GM23338 (cell line): ENCODE data around the gene NAALADL2. TPM values are rescaled to one million over a fixed set of nuclear protein-coding genes. Genes with fewer than 3 reads are reported as not detected.

Source experiments
- ATAC-seq: fragments of 200-7000 bp; cut with Tn5 transposase; 3 replicates; pipeline ENCODE4 v1.9.1; 2020
- DNase-seq: peaks from one replicate; pipeline ENCODE4 v3.0.0-alpha.2; 2015; ENCODE audit warnings: low spot score
- H2AFZ ChIP-seq: fragments of 200-600 bp; sonication (generic); 2 replicates; pipeline ENCODE4 v1.8.0; 2016; ENCODE audit warnings: antibody characterized with exemption, mild to moderate bottlenecking, moderate library complexity
- H3F3A ChIP-seq: fragments of 200-600 bp; sonication (generic); replicated peaks from 2 replicates; pipeline ENCODE4 v1.8.0; 2017; ENCODE audit warnings: antibody characterized with exemption, mixed run types, low read depth
- H3K27ac ChIP-seq: fragments of 200-600 bp; sonication (generic); 2 replicates; pipeline ENCODE4 v1.6.1; 2016; ENCODE audit warnings: low read depth
- H3K27me3 ChIP-seq: fragments of 200-600 bp; sonication (generic); 2 replicates; pipeline ENCODE4 v1.8.0; 2016; ENCODE audit warnings: mild to moderate bottlenecking, mixed run types, moderate library complexity; ENCODE audit not compliant: insufficient read depth
- H3K36me3 ChIP-seq: fragments of 200-600 bp; sonication (generic); 2 replicates; pipeline ENCODE4 v1.8.0; 2016; ENCODE audit warnings: mild to moderate bottlenecking; ENCODE audit not compliant: insufficient read depth
- H3K4me1 ChIP-seq: fragments of 200-600 bp; sonication (generic); 2 replicates; pipeline ENCODE4 v1.8.0; 2016; ENCODE audit warnings: mild to moderate bottlenecking, moderate library complexity; ENCODE audit not compliant: insufficient read depth
- H3K4me2 ChIP-seq: fragments of 200-600 bp; sonication (generic); 2 replicates; pipeline ENCODE4 v1.7.1; 2017; ENCODE audit warnings: mixed run types
- H3K4me3 ChIP-seq: fragments of 200-600 bp; sonication (generic); 2 replicates; pipeline ENCODE4 v1.6.1; 2016; ENCODE audit warnings: mixed run types
- H3K79me2 ChIP-seq: fragments of 200-600 bp; sonication (generic); replicated peaks from 2 replicates; pipeline ENCODE4 v1.8.0; 2017; ENCODE audit warnings: mild to moderate bottlenecking; ENCODE audit not compliant: insufficient read depth
- H3K9me2 ChIP-seq: fragments of 200-600 bp; sonication (generic); 2 replicates; pipeline ENCODE4 v1.8.0; 2017; ENCODE audit not compliant: insufficient read depth
- H4K20me1 ChIP-seq: fragments of 200-600 bp; sonication (generic); replicated peaks from 2 replicates; pipeline ENCODE4 v1.8.0; 2017; ENCODE audit warnings: mild to moderate bottlenecking; ENCODE audit not compliant: insufficient read depth
- H3K27ac Mint-ChIP-seq: 2 replicates; pipeline ENCODE4 v1.8.0; 2020; ENCODE audit warnings: inconsistent platforms, mild to moderate bottlenecking, moderate library complexity, mixed read lengths
- H3K27me3 Mint-ChIP-seq: 3 replicates; pipeline ENCODE4 v1.8.0; 2022; ENCODE audit warnings: low read depth, mild to moderate bottlenecking, moderate library complexity, mixed read lengths, inconsistent platforms; ENCODE audit not compliant: insufficient read depth, poor library complexity
- H3K36me3 Mint-ChIP-seq: 3 replicates; pipeline ENCODE4 v1.8.0; 2021; ENCODE audit warnings: low read depth, mild to moderate bottlenecking, inconsistent platforms, moderate library complexity, mixed read lengths
- H3K4me1 Mint-ChIP-seq: 3 replicates; pipeline ENCODE4 v1.8.0; 2020; ENCODE audit warnings: mild to moderate bottlenecking, inconsistent platforms, mixed read lengths
- H3K4me3 Mint-ChIP-seq: 3 replicates; pipeline ENCODE4 v1.8.0; 2021; ENCODE audit warnings: moderate library complexity, mild to moderate bottlenecking, inconsistent platforms, mixed read lengths
- H3K9me3 Mint-ChIP-seq: 3 replicates; pipeline ENCODE4 v1.8.0; 2020; ENCODE audit warnings: moderate library complexity, mild to moderate bottlenecking, inconsistent platforms, mixed read lengths
- CTCF ChIP-seq, 2 experiments: fragments of 200-600 bp in 1 of 2; sonication (generic) in 1 of 2; conservative IDR thresholded peaks; 2 replicates each; pipeline versions ENCODE4 v1.5.1 to v1.6.1; 2016 to 2017; ENCODE audit warnings: antibody characterized with exemption in 2 of 2, low read depth in 2 of 2, mild to moderate bottlenecking in 2 of 2, moderate library complexity in 1 of 2
- EZH2 ChIP-seq: fragments of 200-600 bp; sonication (generic); IDR thresholded peaks from one replicate; pipeline ENCODE4 v1.8.0; 2017; ENCODE audit warnings: antibody characterized with exemption, mild to moderate bottlenecking, low read depth; ENCODE audit not compliant: unreplicated experiment
- EZH2phosphoT487 ChIP-seq: fragments of 200-600 bp; sonication (generic); IDR thresholded peaks from one replicate; pipeline ENCODE4 v1.8.1; 2018; ENCODE audit warnings: antibody characterized with exemption; ENCODE audit not compliant: unreplicated experiment
- JUNB ChIP-seq: IDR thresholded peaks from one replicate; pipeline ENCODE4 v1.6.1; 2016; ENCODE audit warnings: antibody characterized with exemption; ENCODE audit not compliant: unreplicated experiment
- NANOG ChIP-seq: IDR thresholded peaks from 2 replicates; pipeline ENCODE4 v1.6.1; 2016; ENCODE audit warnings: antibody characterized with exemption, borderline replicate concordance
- POLR2AphosphoS5 ChIP-seq: IDR thresholded peaks from 2 replicates; pipeline ENCODE4 v1.6.1; 2016; ENCODE audit warnings: antibody characterized with exemption, low read depth
- REST ChIP-seq: IDR thresholded peaks from one replicate; pipeline ENCODE4 v1.6.1; 2018; ENCODE audit warnings: antibody characterized with exemption; ENCODE audit not compliant: unreplicated experiment
- STAT1 ChIP-seq: IDR thresholded peaks from one replicate; pipeline ENCODE4 v1.6.1; 2016; ENCODE audit warnings: antibody characterized with exemption; ENCODE audit not compliant: unreplicated experiment
- ZNF331 ChIP-seq: fragments of 250-450 bp; sonication (Bioruptor Pico); IDR thresholded peaks from 2 replicates; pipeline ENCODE4 v1.5.0; 2020; ENCODE audit warnings: low read depth, mild to moderate bottlenecking, moderate library complexity
- polyA plus RNA-seq: library from polyadenylated mRNA; unstranded; fragments of >200 nt; fragmentation: Nextera tagmentation; extraction: Ambion mirVana; gene quantifications from 2 replicates; pipeline ENCODE4 v1.2.1, GENCODE V29; 2016
- total RNA-seq: library from RNA; depleted of rRNA; stranded (reverse); fragments of >200 nt; shearing (Covaris generic); gene quantifications from 2 replicates; pipeline ENCODE4 v1.2.3, GENCODE V29; 2014
- TF ChIP-seq, protein P1 (sequence below): fragments of 250-450 bp; sonication (Bioruptor Pico); IDR thresholded peaks from 2 replicates; pipeline ENCODE4 v1.5.0; 2020; ENCODE audit warnings: mild to moderate bottlenecking, moderate library complexity
- TF ChIP-seq, protein P2 (sequence below): IDR thresholded peaks from 2 replicates; pipeline ENCODE4 v1.6.1; 2016; ENCODE audit warnings: antibody characterized with exemption

Gene NAALADL2
- total and polyA plus RNA-seq, 2 experiments from 2014 or later, result 1.6 to 2.6 TPM

GRCh38 chr3:175640958-175641357 lies 781.8 kb downstream of the NAALADL2 start:
- DNase-seq, result no peak
- no peaks in the 10 kb centered on the region; the same call in 1 of the 2 replicates for H3K9me2 ChIP-seq

More at GRCh38 chr3:175640958-175641357, 781.8 kb downstream of the NAALADL2 start:
- no peaks in the 10 kb centered on the region for H3K36me3 Mint-ChIP-seq
- TF ChIP-seq ZNF331 (CRISPR knock-in tag), result no peak
- TF ChIP-seq CTCF (conservative IDR thresholded peaks at IDR 0.05; ENCODE audit: low read depth in 2 of 2), result no peak
- no peak for TF ChIP-seq EZH2
- TF ChIP-seq POLR2AphosphoS5, result no peak
- TF ChIP-seq, protein P1, sequence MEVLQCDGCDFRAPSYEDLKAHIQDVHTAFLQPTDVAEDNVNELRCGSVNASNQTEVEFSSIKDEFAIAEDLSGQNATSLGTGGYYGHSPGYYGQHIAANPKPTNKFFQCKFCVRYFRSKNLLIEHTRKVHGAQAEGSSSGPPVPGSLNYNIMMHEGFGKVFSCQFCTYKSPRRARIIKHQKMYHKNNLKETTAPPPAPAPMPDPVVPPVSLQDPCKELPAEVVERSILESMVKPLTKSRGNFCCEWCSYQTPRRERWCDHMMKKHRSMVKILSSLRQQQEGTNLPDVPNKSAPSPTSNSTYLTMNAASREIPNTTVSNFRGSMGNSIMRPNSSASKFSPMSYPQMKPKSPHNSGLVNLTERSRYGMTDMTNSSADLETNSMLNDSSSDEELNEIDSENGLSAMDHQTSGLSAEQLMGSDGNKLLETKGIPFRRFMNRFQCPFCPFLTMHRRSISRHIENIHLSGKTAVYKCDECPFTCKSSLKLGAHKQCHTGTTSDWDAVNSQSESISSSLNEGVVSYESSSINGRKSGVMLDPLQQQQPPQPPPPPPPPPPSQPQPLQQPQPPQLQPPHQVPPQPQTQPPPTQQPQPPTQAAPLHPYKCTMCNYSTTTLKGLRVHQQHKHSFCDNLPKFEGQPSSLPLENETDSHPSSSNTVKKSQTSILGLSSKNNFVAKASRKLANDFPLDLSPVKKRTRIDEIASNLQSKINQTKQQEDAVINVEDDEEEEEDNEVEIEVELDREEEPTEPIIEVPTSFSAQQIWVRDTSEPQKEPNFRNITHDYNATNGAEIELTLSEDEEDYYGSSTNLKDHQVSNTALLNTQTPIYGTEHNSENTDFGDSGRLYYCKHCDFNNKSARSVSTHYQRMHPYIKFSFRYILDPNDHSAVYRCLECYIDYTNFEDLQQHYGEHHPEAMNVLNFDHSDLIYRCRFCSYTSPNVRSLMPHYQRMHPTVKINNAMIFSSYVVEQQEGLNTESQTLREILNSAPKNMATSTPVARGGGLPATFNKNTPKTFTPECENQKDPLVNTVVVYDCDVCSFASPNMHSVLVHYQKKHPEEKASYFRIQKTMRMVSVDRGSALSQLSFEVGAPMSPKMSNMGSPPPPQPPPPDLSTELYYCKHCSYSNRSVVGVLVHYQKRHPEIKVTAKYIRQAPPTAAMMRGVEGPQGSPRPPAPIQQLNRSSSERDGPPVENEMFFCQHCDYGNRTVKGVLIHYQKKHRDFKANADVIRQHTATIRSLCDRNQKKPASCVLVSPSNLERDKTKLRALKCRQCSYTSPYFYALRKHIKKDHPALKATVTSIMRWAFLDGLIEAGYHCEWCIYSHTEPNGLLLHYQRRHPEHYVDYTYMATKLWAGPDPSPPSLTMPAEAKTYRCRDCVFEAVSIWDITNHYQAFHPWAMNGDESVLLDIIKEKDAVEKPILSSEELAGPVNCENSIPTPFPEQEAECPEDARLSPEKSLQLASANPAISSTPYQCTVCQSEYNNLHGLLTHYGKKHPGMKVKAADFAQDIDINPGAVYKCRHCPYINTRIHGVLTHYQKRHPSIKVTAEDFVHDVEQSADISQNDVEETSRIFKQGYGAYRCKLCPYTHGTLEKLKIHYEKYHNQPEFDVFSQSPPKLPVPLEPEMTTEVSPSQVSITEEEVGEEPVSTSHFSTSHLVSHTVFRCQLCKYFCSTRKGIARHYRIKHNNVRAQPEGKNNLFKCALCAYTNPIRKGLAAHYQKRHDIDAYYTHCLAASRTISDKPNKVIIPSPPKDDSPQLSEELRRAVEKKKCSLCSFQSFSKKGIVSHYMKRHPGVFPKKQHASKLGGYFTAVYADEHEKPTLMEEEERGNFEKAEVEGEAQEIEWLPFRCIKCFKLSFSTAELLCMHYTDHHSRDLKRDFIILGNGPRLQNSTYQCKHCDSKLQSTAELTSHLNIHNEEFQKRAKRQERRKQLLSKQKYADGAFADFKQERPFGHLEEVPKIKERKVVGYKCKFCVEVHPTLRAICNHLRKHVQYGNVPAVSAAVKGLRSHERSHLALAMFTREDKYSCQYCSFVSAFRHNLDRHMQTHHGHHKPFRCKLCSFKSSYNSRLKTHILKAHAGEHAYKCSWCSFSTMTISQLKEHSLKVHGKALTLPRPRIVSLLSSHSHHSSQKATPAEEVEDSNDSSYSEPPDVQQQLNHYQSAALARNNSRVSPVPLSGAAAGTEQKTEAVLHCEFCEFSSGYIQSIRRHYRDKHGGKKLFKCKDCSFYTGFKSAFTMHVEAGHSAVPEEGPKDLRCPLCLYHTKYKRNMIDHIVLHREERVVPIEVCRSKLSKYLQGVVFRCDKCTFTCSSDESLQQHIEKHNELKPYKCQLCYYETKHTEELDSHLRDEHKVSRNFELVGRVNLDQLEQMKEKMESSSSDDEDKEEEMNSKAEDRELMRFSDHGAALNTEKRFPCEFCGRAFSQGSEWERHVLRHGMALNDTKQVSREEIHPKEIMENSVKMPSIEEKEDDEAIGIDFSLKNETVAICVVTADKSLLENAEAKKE, result no peak
- TF ChIP-seq REST, result no peak
- no peak for TF ChIP-seq JUNB
- no peak for TF ChIP-seq STAT1
- no peak for TF ChIP-seq NANOG
- TF ChIP-seq, protein P2, sequence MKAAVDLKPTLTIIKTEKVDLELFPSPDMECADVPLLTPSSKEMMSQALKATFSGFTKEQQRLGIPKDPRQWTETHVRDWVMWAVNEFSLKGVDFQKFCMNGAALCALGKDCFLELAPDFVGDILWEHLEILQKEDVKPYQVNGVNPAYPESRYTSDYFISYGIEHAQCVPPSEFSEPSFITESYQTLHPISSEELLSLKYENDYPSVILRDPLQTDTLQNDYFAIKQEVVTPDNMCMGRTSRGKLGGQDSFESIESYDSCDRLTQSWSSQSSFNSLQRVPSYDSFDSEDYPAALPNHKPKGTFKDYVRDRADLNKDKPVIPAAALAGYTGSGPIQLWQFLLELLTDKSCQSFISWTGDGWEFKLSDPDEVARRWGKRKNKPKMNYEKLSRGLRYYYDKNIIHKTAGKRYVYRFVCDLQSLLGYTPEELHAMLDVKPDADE, result no peak
- TF ChIP-seq EZH2phosphoT487, result no peak
- no peak overlapping the region for H3K4me3 ChIP-seq
- no peaks in the 10 kb centered on the region for H3K4me1 ChIP-seq
- H3F3A ChIP-seq, result no peaks in the 10 kb centered on the region
- H3K27ac Mint-ChIP-seq, result no peak overlapping the region
- H3K36me3 ChIP-seq, result no peaks in the 10 kb centered on the region
- ATAC-seq, result no peak
- H2AFZ ChIP-seq, result peak overlapping the region; percentile 25; the same call in 1 of the 2 replicates
- no peak overlapping the region for H3K4me2 ChIP-seq
- H3K27me3 Mint-ChIP-seq, result peaks cover 2% of the 10 kb centered on the region
- H3K27me3 ChIP-seq, result no peaks in the 10 kb centered on the region
- no peak overlapping the region for H3K4me3 Mint-ChIP-seq
- H4K20me1 ChIP-seq, result no peaks in the 10 kb centered on the region
- H3K79me2 ChIP-seq, result no peaks in the 10 kb centered on the region
- no peak overlapping the region for H3K27ac ChIP-seq
- no peaks in the 10 kb centered on the region for H3K9me3 Mint-ChIP-seq
- peaks cover 6% of the 10 kb centered on the region for H3K4me1 Mint-ChIP-seq
